Osteoblast (primary cell): ENCODE measurements around the gene BRAF. TPM values are rescaled to one million over a fixed set of nuclear protein-coding genes. Genes with fewer than 3 reads are reported as not detected.

Experiments
- DNase-seq: peaks from one replicate; pipeline ENCODE4 v3.0.0; 2011; ENCODE audit warnings: low spot score, mixed read lengths; ENCODE audit not compliant: insufficient read length; ENCODE audit errors: missing footprints
- H2AFZ ChIP-seq: 2 replicates; pipeline ENCODE4 v1.6.0; 2011; ENCODE audit warnings: mild to moderate bottlenecking, low read length
- H3K27ac ChIP-seq: 2 replicates; pipeline ENCODE4 v1.5.1; 2011; ENCODE audit warnings: mild to moderate bottlenecking, low read depth, low read length, moderate library complexity
- H3K27me3 ChIP-seq: 2 replicates; pipeline ENCODE4 v1.6.0; 2012; ENCODE audit warnings: mild to moderate bottlenecking, control low read depth, inconsistent platforms, low read length, moderate library complexity; ENCODE audit not compliant: insufficient read depth
- H3K36me3 ChIP-seq: 2 replicates; pipeline ENCODE4 v1.5.1; 2011; ENCODE audit warnings: mild to moderate bottlenecking, low read length, control low read depth, moderate library complexity; ENCODE audit not compliant: insufficient read depth
- H3K4me1 ChIP-seq: 2 replicates; pipeline ENCODE4 v1.5.1; 2011; ENCODE audit warnings: mild to moderate bottlenecking, low read length, control low read depth, moderate library complexity; ENCODE audit not compliant: insufficient read depth
- H3K4me2 ChIP-seq: 2 replicates; pipeline ENCODE4 v1.6.0; 2011; ENCODE audit warnings: mild to moderate bottlenecking, low read length; ENCODE audit not compliant: insufficient read depth
- H3K4me3 ChIP-seq: fragments of 200-600 bp; sonication (generic); 3 replicates; pipeline ENCODE4 v1.5.1; 2012; ENCODE audit warnings: mild to moderate bottlenecking, low read length, inconsistent platforms; ENCODE audit not compliant: insufficient read depth
- H3K79me2 ChIP-seq: 2 replicates; pipeline ENCODE4 v1.6.0; 2012; ENCODE audit warnings: mild to moderate bottlenecking, low read length, control low read depth, inconsistent platforms; ENCODE audit not compliant: insufficient read depth
- H3K9me3 ChIP-seq: 2 replicates; pipeline ENCODE4 v1.5.1; 2011; ENCODE audit warnings: low read depth, low read length, control low read depth
- H4K20me1 ChIP-seq: 2 replicates; pipeline ENCODE4 v1.6.0; 2012; ENCODE audit warnings: mild to moderate bottlenecking, low read length, control low read depth; ENCODE audit not compliant: insufficient read depth
- total RNA-seq: library from RNA; depleted of rRNA; stranded (reverse); fragments of >200 nt; gene quantifications from 2 replicates; pipeline ENCODE4 v1.2.3, GENCODE V29; 2012
- TF ChIP-seq, protein P1 (sequence below): IDR thresholded peaks from 2 replicates; pipeline ENCODE4 v1.5.1; 2011; ENCODE audit warnings: mild to moderate bottlenecking, low read depth, low read length, moderate library complexity; ENCODE audit errors: extremely low read depth

The BRAF gene
- total RNA-seq, 1 donor, result 30.0 TPM

GRCh38 chr7:140674899-140675701 lies 249.6 kb downstream of the BRAF start:
- Histone ChIP-seq H3K4me2 (peak overlapping the region; percentile 3), H3K9me3 (no peaks in the 10 kb centered on the region)
- DNase-seq, result peak; percentile 96

DNA sequence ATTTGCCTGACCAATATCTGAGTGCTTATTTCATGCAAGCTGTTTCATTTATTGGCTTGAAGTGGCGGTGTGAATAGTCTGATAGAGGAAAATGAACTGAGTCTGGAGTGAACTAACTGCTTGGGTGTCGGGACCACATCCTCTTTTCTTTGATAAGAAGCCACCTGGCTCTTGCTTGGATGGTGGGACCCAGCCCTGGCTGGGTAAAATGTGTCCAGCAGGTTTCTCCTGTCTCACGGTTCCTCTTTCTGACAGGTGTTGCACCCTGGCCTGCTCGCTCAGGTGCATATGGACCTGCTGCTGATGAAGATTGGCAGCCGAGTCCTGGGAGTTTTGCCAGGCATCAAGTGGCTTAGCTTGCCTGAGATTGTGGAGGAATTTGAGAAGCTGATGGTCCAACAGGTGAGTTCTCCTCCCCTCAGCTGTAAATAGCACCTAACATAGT lies 250.4 kb downstream of the BRAF start:
- Histone ChIP-seq H4K20me1 (peaks cover 4% of the 10 kb centered on the region), H3K27me3 (no peaks in the 10 kb centered on the region), H3K9me3 (no peaks in the 10 kb centered on the region), H3K36me3 (no peaks in the 10 kb centered on the region), H3K4me3 (peak overlapping the region; percentile 77), H2AFZ (no peak overlapping the region), H3K79me2 (no peaks in the 10 kb centered on the region), H3K4me2 (no peak overlapping the region), H3K27ac (no peak overlapping the region), H3K4me1 (peaks cover 8% of the 10 kb centered on the region)
- TF ChIP-seq, protein P1, sequence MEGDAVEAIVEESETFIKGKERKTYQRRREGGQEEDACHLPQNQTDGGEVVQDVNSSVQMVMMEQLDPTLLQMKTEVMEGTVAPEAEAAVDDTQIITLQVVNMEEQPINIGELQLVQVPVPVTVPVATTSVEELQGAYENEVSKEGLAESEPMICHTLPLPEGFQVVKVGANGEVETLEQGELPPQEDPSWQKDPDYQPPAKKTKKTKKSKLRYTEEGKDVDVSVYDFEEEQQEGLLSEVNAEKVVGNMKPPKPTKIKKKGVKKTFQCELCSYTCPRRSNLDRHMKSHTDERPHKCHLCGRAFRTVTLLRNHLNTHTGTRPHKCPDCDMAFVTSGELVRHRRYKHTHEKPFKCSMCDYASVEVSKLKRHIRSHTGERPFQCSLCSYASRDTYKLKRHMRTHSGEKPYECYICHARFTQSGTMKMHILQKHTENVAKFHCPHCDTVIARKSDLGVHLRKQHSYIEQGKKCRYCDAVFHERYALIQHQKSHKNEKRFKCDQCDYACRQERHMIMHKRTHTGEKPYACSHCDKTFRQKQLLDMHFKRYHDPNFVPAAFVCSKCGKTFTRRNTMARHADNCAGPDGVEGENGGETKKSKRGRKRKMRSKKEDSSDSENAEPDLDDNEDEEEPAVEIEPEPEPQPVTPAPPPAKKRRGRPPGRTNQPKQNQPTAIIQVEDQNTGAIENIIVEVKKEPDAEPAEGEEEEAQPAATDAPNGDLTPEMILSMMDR, result no peak
- DNase-seq, result no peak

More at GRCh38 chr7:140674899-140675701, 249.6 kb downstream of the BRAF start:
- Histone ChIP-seq H3K4me3 (peak overlapping the region; percentile 39), H3K27ac (no peak overlapping the region), H4K20me1 (peaks cover 4% of the 10 kb centered on the region), H3K4me1 (peaks cover 8% of the 10 kb centered on the region), H3K27me3 (no peaks in the 10 kb centered on the region), H3K36me3 (no peaks in the 10 kb centered on the region), H2AFZ (peak overlapping the region; percentile 56), H3K79me2 (no peaks in the 10 kb centered on the region)
- TF ChIP-seq, protein P1, result peak; percentile 59

- no peaks in the 10 kb centered on the region for H3K36me3 ChIP-seq
- H3K27ac ChIP-seq, result no peak overlapping the region
- peaks cover 8% of the 10 kb centered on the region for H3K4me1 ChIP-seq
- H3K27me3 ChIP-seq, result no peaks in the 10 kb centered on the region
- peak overlapping the region; percentile 90 for H2AFZ ChIP-seq
- peak; percentile 89 for DNase-seq
- H4K20me1 ChIP-seq, result peaks cover 4% of the 10 kb centered on the region
- peak overlapping the region; percentile 77 for H3K4me3 ChIP-seq
- H3K79me2 ChIP-seq, result no peaks in the 10 kb centered on the region
- H3K4me2 ChIP-seq, result peak overlapping the region; percentile 92
- no peaks in the 10 kb centered on the region for H3K9me3 ChIP-seq
- TF ChIP-seq, protein P1, result no peak
These were observed 251.0 kb downstream of the BRAF start for GRCh38 chr7:140673774-140674155.

DNA sequence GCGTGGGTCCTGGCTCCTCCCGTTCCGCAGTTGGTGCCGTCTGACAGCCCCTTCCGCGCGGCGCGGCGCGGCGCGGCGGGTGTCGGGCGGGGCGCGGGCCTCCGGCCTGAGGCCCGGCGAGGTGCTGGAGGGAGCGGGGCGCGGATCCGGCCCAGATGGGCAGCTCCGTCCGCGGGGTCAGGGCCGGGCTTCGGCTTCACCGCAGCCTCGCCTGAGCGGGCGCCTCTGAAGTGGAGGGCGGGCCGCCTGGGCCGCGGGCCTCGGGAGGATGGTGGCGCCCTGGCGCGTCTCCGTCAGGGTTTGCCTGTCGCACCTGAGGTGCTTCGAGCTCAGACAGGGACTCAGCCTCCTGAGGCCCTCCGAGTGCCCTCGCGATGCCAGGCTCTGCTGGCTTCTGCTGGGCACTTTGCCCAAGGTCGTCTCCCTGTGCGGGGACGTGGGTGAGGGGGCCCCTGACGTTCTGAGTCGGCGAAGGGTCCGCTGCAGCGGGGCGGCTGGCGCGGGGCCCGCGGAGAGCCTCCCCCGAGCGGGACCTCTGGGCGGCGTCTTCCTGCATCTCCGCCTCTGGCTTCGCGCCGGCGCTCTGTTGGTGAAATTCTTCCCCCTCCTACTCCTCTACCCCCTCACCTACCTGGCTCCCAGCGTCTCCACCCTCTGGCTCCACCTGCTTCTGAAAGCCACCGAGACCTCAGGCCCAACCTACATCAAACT lies 251.5 kb downstream of the BRAF start:
- peaks cover 8% of the 10 kb centered on the region for H3K4me1 ChIP-seq
- H3K79me2 ChIP-seq, result no peaks in the 10 kb centered on the region
- no peak for DNase-seq
- peak overlapping the region; percentile 77 for H3K4me3 ChIP-seq
- TF ChIP-seq, protein P1, result no peak
- peak overlapping the region; percentile 90 for H2AFZ ChIP-seq
- no peaks in the 10 kb centered on the region for H3K27me3 ChIP-seq
- H3K9me3 ChIP-seq, result no peaks in the 10 kb centered on the region
- H3K36me3 ChIP-seq, result no peaks in the 10 kb centered on the region
- H3K27ac ChIP-seq, result no peak overlapping the region
- H3K4me2 ChIP-seq, result peak overlapping the region; percentile 92
- H4K20me1 ChIP-seq, result peaks cover 4% of the 10 kb centered on the region
